ENCODE data around the gene DOCK3. TPM values are rescaled to one million over a fixed set of nuclear protein-coding genes. Genes with fewer than 3 reads are reported as not detected.

The DOCK3 gene
- total RNA-seq, 1 experiment from 2014 or later = 0.47 TPM

GRCh38 chr3:50817756-50818529 is 143.2 kb downstream of the DOCK3 start:
- intact Hi-C loops (cut with micrococcal nuclease; ENCODE audit: unreplicated experiment) = no loop called here
- TF ChIP-seq, protein P1, sequence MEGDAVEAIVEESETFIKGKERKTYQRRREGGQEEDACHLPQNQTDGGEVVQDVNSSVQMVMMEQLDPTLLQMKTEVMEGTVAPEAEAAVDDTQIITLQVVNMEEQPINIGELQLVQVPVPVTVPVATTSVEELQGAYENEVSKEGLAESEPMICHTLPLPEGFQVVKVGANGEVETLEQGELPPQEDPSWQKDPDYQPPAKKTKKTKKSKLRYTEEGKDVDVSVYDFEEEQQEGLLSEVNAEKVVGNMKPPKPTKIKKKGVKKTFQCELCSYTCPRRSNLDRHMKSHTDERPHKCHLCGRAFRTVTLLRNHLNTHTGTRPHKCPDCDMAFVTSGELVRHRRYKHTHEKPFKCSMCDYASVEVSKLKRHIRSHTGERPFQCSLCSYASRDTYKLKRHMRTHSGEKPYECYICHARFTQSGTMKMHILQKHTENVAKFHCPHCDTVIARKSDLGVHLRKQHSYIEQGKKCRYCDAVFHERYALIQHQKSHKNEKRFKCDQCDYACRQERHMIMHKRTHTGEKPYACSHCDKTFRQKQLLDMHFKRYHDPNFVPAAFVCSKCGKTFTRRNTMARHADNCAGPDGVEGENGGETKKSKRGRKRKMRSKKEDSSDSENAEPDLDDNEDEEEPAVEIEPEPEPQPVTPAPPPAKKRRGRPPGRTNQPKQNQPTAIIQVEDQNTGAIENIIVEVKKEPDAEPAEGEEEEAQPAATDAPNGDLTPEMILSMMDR (conservative IDR thresholded peaks at IDR 0.05; ENCODE audit: low read depth, low read length) = no peak
- TF ChIP-seq EZH2 (IDR thresholded peaks at IDR 0.05; ENCODE audit: borderline replicate concordance, low read depth, low read length, poor library complexity, severe bottlenecking) = no peak
- Histone ChIP-seq H3K4me1 (ENCODE audit: insufficient read depth, low read length, poor library complexity, severe bottlenecking) (no peaks in the 10 kb centered on the region), H3K36me3 (ENCODE audit: insufficient read depth, low read length, poor library complexity, severe bottlenecking) (no peaks in the 10 kb centered on the region), H3K4me3 (ENCODE audit: low read depth, low read length, poor library complexity, severe bottlenecking) (no peak overlapping the region), H3K27me3 (replicated peaks; ENCODE audit: insufficient read depth, low read depth, low read length, poor library complexity) (no peaks in the 10 kb centered on the region), H3K9me3 (ENCODE audit: low read depth, low read length, poor library complexity, severe bottlenecking) (no peaks in the 10 kb centered on the region), H3K27ac (ENCODE audit: low read depth, low read length, poor library complexity, severe bottlenecking) (no peak overlapping the region)
- ChIA-PET CTCF (no interaction called here), POLR2A (ENCODE audit: low non-redundant PET) (no interaction called here)
- no TSS peak for BruUV-seq (replicated peaks)
- no peak for DNase-seq (ENCODE audit: low spot score)

DNA sequence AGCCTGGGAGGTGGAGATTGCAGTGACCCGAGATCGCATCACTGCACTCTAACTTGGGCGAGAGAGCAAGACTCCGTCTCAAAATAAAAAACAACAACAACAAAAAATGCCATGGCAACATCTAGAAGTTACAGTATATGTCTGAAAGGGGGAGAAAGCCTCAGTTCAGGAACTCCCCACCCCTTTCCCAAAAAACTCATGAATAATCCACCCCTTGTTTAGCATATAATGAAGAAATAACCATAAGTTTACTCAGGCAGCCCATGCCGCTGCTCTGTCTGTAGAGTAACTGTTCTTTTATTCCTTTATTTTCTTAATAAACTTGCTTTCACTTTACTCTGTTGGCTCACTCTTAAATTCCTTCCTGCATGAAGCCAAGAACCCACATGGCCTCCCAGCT is 145.2 kb downstream of the DOCK3 start:
- POLR2A ChIA-PET (ENCODE audit: low non-redundant PET) = no interaction called here
- no peaks in the 10 kb centered on the region for H3K9me3 ChIP-seq (ENCODE audit: low read depth, low read length, poor library complexity, severe bottlenecking)
- H3K27ac ChIP-seq (ENCODE audit: low read depth, low read length, poor library complexity, severe bottlenecking) = no peak overlapping the region
- H3K27me3 ChIP-seq (replicated peaks; ENCODE audit: insufficient read depth, low read depth, low read length, poor library complexity) = no peaks in the 10 kb centered on the region
- H3K36me3 ChIP-seq (ENCODE audit: insufficient read depth, low read length, poor library complexity, severe bottlenecking) = no peaks in the 10 kb centered on the region
- intact Hi-C loops (cut with micrococcal nuclease; ENCODE audit: unreplicated experiment) = no loop called here
- H3K4me1 ChIP-seq (ENCODE audit: insufficient read depth, low read length, poor library complexity, severe bottlenecking) = no peaks in the 10 kb centered on the region
- CTCF ChIA-PET = no interaction called here
- no peak for DNase-seq (ENCODE audit: low spot score)
- no peak overlapping the region for H3K4me3 ChIP-seq (ENCODE audit: low read depth, low read length, poor library complexity, severe bottlenecking)
- TF ChIP-seq EZH2 (IDR thresholded peaks at IDR 0.05; ENCODE audit: borderline replicate concordance, low read depth, low read length, poor library complexity, severe bottlenecking) = no peak
- TF ChIP-seq, protein P1 (conservative IDR thresholded peaks at IDR 0.05; ENCODE audit: low read depth, low read length) = no peak
- BruUV-seq (replicated peaks) = no TSS peak

DNA sequence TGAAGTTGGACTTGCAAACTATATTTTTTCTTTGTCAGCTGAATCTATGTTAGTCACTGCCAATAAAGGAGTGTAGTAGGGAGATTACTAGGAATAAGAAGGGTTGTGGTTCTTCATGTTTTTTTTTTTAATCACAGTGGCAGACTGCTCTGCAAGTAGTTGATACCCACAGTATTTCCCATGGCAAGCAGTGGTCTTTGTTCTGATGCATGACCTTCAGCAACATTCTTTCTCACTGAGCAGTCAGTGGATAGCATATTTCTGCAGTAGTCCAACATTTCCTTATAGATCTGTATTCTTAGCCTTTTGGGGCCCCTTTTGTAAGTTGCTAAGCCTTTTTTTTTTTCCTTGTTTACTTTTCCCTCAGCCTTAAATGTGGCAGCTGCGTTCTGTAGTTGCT is 151.1 kb downstream of the DOCK3 start:
- Histone ChIP-seq H3K9me3 (ENCODE audit: low read depth, low read length, poor library complexity, severe bottlenecking) (no peaks in the 10 kb centered on the region), H3K36me3 (ENCODE audit: insufficient read depth, low read length, poor library complexity, severe bottlenecking) (no peaks in the 10 kb centered on the region), H3K4me1 (ENCODE audit: insufficient read depth, low read length, poor library complexity, severe bottlenecking) (no peaks in the 10 kb centered on the region), H3K4me3 (ENCODE audit: low read depth, low read length, poor library complexity, severe bottlenecking) (no peak overlapping the region), H3K27me3 (replicated peaks; ENCODE audit: insufficient read depth, low read depth, low read length, poor library complexity) (no peaks in the 10 kb centered on the region), H3K27ac (ENCODE audit: low read depth, low read length, poor library complexity, severe bottlenecking) (no peak overlapping the region)
- DNase-seq (ENCODE audit: low spot score) = no peak
- TF ChIP-seq, protein P1 (conservative IDR thresholded peaks at IDR 0.05; ENCODE audit: low read depth, low read length) = no peak
- no peak for TF ChIP-seq EZH2 (IDR thresholded peaks at IDR 0.05; ENCODE audit: borderline replicate concordance, low read depth, low read length, poor library complexity, severe bottlenecking)
- ChIA-PET POLR2A (ENCODE audit: low non-redundant PET) (no interaction called here), CTCF (no interaction called here)
- no TSS peak for BruUV-seq (replicated peaks)
- intact Hi-C loops (cut with micrococcal nuclease; ENCODE audit: unreplicated experiment) = no loop called here
